ENCODE results near the gene USP40.

Gene USP40

GRCh38 chr2:233430651-233431050 lies 135.9 kb downstream of the USP40 start:
- Histone ChIP-seq H3K4me1 (ENCODE audit: control insufficient read depth, insufficient read depth, low read length, poor library complexity, severe bottlenecking) (peaks cover 18% of the 10 kb centered on the region), H3K4me3 (ENCODE audit: insufficient read depth, low read depth, low read length, poor library complexity, severe bottlenecking) (no peak overlapping the region), H3K27me3 (replicated peaks; ENCODE audit: control insufficient read depth, insufficient read depth, low read length, poor library complexity, severe bottlenecking) (no peaks in the 10 kb centered on the region), H3K9me3 (ENCODE audit: control insufficient read depth, low read length) (no peaks in the 10 kb centered on the region), H3K36me3 (ENCODE audit: control insufficient read depth, insufficient read depth, low read length) (peaks cover 12% of the 10 kb centered on the region), H3K27ac (ENCODE audit: insufficient read depth, low read length, poor library complexity, severe bottlenecking) (no peak overlapping the region)
- no peak for DNase-seq

DNA sequence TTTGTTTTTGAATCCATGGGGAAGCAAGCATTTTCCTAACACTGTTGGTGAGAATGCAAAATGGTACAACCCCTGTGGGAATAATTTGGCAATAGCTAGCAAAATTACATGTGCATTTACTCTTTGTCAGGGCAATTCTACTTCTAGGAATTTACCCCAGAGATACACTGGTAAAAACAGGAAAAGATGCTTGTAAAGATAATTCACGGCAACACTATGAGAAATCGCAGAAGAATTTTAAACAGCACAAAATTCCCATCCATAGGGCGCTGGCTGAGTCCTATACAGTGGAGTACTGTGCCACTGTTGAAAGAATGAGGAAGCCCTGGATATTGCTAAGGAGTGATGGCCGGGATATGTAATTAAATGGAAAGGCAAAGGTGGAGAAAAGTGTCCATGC lies 136.5 kb downstream of the USP40 start:
- Histone ChIP-seq H3K27me3 (replicated peaks; ENCODE audit: control insufficient read depth, insufficient read depth, low read length, poor library complexity, severe bottlenecking) (no peaks in the 10 kb centered on the region), H3K4me3 (ENCODE audit: insufficient read depth, low read depth, low read length, poor library complexity, severe bottlenecking) (no peak overlapping the region), H3K36me3 (ENCODE audit: control insufficient read depth, insufficient read depth, low read length) (peaks cover 7% of the 10 kb centered on the region), H3K9me3 (ENCODE audit: control insufficient read depth, low read length) (no peaks in the 10 kb centered on the region), H3K4me1 (ENCODE audit: control insufficient read depth, insufficient read depth, low read length, poor library complexity, severe bottlenecking) (peaks cover 18% of the 10 kb centered on the region), H3K27ac (ENCODE audit: insufficient read depth, low read length, poor library complexity, severe bottlenecking) (no peak overlapping the region)
- no peak for DNase-seq

GRCh38 chr2:233429175-233429897 lies 137.2 kb downstream of the USP40 start:
- Histone ChIP-seq H3K4me3 (ENCODE audit: insufficient read depth, low read depth, low read length, poor library complexity, severe bottlenecking) (no peak overlapping the region), H3K36me3 (ENCODE audit: control insufficient read depth, insufficient read depth, low read length) (no peaks in the 10 kb centered on the region), H3K27ac (ENCODE audit: insufficient read depth, low read length, poor library complexity, severe bottlenecking) (no peak overlapping the region), H3K4me1 (ENCODE audit: control insufficient read depth, insufficient read depth, low read length, poor library complexity, severe bottlenecking) (peaks cover 20% of the 10 kb centered on the region), H3K27me3 (replicated peaks; ENCODE audit: control insufficient read depth, insufficient read depth, low read length, poor library complexity, severe bottlenecking) (no peaks in the 10 kb centered on the region), H3K9me3 (ENCODE audit: control insufficient read depth, low read length) (no peaks in the 10 kb centered on the region)
- DNase-seq: no peak

DNA sequence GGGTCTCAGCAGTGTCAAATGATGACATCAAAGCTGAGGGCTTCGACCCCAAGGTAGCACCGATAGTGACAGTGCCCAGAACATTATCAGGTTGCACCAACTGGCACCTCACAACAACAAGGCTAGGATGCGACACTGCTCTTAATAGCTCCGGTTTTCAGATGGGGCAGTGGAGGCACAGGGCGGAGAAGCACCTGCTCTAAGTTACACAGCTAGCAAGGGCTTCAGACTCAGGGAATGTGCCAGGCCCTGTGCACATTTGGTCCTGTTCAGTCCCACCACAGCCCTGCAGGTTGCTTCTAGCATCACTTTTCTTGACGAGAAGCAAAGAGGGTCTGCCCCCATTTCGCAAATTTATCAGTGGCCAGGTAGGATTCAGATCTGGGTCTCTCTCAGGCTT lies 138.1 kb downstream of the USP40 start:
- no peak overlapping the region for H3K4me3 ChIP-seq (ENCODE audit: insufficient read depth, low read depth, low read length, poor library complexity, severe bottlenecking)
- no peaks in the 10 kb centered on the region for H3K9me3 ChIP-seq (ENCODE audit: control insufficient read depth, low read length)
- H3K27ac ChIP-seq (ENCODE audit: insufficient read depth, low read length, poor library complexity, severe bottlenecking): no peak overlapping the region
- no peaks in the 10 kb centered on the region for H3K27me3 ChIP-seq (replicated peaks; ENCODE audit: control insufficient read depth, insufficient read depth, low read length, poor library complexity, severe bottlenecking)
- H3K4me1 ChIP-seq (ENCODE audit: control insufficient read depth, insufficient read depth, low read length, poor library complexity, severe bottlenecking): peaks cover 29% of the 10 kb centered on the region
- no peak for DNase-seq
- H3K36me3 ChIP-seq (ENCODE audit: control insufficient read depth, insufficient read depth, low read length): no peaks in the 10 kb centered on the region

- no peak overlapping the region for H3K27ac ChIP-seq (ENCODE audit: insufficient read depth, low read length, poor library complexity, severe bottlenecking)
- DNase-seq: no peak
- no peaks in the 10 kb centered on the region for H3K27me3 ChIP-seq (replicated peaks; ENCODE audit: control insufficient read depth, insufficient read depth, low read length, poor library complexity, severe bottlenecking)
- H3K9me3 ChIP-seq (ENCODE audit: control insufficient read depth, low read length): no peaks in the 10 kb centered on the region
- H3K4me1 ChIP-seq (ENCODE audit: control insufficient read depth, insufficient read depth, low read length, poor library complexity, severe bottlenecking): peaks cover 34% of the 10 kb centered on the region
- H3K36me3 ChIP-seq (ENCODE audit: control insufficient read depth, insufficient read depth, low read length): no peaks in the 10 kb centered on the region
- H3K4me3 ChIP-seq (ENCODE audit: insufficient read depth, low read depth, low read length, poor library complexity, severe bottlenecking): no peak overlapping the region
Measured at GRCh38 chr2:233428008-233428407, 138.6 kb downstream of the USP40 start.

GRCh38 chr2:233426619-233427342 lies 139.8 kb downstream of the USP40 start:
- no peaks in the 10 kb centered on the region for H3K27me3 ChIP-seq (replicated peaks; ENCODE audit: control insufficient read depth, insufficient read depth, low read length, poor library complexity, severe bottlenecking)
- DNase-seq: no peak
- H3K4me1 ChIP-seq (ENCODE audit: control insufficient read depth, insufficient read depth, low read length, poor library complexity, severe bottlenecking): peaks cover 45% of the 10 kb centered on the region
- no peaks in the 10 kb centered on the region for H3K36me3 ChIP-seq (ENCODE audit: control insufficient read depth, insufficient read depth, low read length)
- no peak overlapping the region for H3K4me3 ChIP-seq (ENCODE audit: insufficient read depth, low read depth, low read length, poor library complexity, severe bottlenecking)
- H3K27ac ChIP-seq (ENCODE audit: insufficient read depth, low read length, poor library complexity, severe bottlenecking): no peak overlapping the region
- H3K9me3 ChIP-seq (ENCODE audit: control insufficient read depth, low read length): no peaks in the 10 kb centered on the region

Data from effector memory CD4-positive, alpha-beta T cell (primary cell).